Ascending aorta (tissue), 2 donors: ENCODE data around the gene NHSL1. TPM values are rescaled to one million over a fixed set of nuclear protein-coding genes. Genes with fewer than 3 reads are reported as not detected.

Experiments used
- DNase-seq, 2 donors: peaks; one replicate each; pipeline ENCODE4 v3.0.0-alpha.2; 2019; ENCODE audit warnings: low spot score in 2 of 2
- H3K27ac ChIP-seq, 2 donors: fragments of 200-600 bp; sonication (generic); one replicate each; pipeline ENCODE4 v1.5.1; 2016 to 2017; ENCODE audit warnings: mild to moderate bottlenecking in 1 of 2
- H3K27me3 ChIP-seq: fragments of 200-600 bp; sonication (generic); one replicate; pipeline ENCODE4 v1.5.1; 2017
- H3K36me3 ChIP-seq, 2 donors: fragments of 200-600 bp; sonication (generic); one replicate each; pipeline ENCODE4 v1.5.1; 2016
- H3K4me1 ChIP-seq, 2 donors: fragments of 200-600 bp; sonication (generic); one replicate each; pipeline ENCODE4 v1.5.1; 2016 to 2017; ENCODE audit warnings: mild to moderate bottlenecking in 1 of 2
- H3K4me3 ChIP-seq, 2 donors: fragments of 200-600 bp; sonication (generic); one replicate each; pipeline ENCODE4 v1.5.1; 2016 to 2017; ENCODE audit warnings: mild to moderate bottlenecking in 1 of 2
- H3K9me3 ChIP-seq, 2 donors: fragments of 200-600 bp; sonication (generic); one replicate each; pipeline ENCODE4 v1.5.1; 2016
- intact Hi-C: fragments of 100-400 bp; cut with DNase I; formaldehyde crosslinking; loops from one replicate; pipeline ENCODE4 v1.15.1; 2023
- total RNA-seq: library from RNA; depleted of rRNA; stranded (reverse); fragments of >200 nt; gene quantifications from one replicate; pipeline ENCODE4 v1.1.0, GENCODE V29; 2016
- TF ChIP-seq, protein P1 (sequence below), 3 experiments: fragments of 200-600 bp in 2 of 3; fragments of 450-650 bp in 1 of 3; sonication (generic) in 2 of 3; IDR thresholded peaks; one replicate each; pipeline ENCODE4 v1.5.1; 2016 to 2019; ENCODE audit warnings: antibody characterized with exemption in 3 of 3, mild to moderate bottlenecking in 1 of 3, moderate library complexity in 1 of 3

Gene NHSL1
- total RNA-seq, 1 donor from 2014 or later: 10.4 TPM

DNA sequence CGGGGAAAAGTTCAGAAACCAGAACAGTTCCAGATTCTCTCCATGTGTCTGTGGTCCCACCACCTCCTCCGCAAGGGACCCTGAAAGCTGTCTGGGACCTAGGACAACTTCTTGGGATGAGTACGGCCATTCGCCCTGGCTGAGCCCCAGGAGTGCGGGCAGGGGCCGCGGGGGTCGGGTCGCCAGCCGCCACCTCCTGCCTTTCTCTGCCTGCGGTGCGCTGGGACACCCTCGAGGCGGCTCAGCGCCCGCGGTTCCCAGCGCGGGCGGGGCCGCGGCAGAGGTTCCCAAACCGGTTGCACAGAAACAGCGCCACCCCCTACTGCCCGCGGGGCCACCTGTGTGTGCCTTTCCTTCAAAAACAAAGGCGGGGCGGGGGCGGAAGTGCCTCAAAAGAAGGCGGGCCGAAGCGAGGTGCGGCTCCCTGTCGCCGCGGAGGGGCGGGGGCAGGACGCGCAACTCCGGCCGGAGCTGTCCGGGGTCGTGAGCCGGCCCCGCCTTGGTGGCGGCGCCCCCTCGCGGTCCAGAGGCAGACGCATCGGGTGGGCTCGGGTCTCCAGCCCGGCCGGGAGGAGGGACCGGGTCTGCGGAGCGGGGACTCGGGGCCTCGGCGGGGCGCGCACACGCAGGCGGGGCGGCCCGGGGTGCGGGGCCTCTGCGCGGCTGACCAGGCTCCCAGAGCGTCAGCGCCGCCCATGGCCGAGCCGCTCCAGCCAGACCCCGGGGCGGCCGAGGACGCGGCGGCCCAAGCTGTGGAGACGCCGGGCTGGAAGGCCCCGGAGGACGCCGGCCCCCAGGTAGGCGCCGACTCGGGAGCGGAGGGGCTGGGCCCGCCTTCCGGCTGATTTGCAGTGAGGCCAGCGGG is 95.3 kb downstream of the NHSL1 start, which contains the start of gene HEBP2:
Gene HEBP2 (plus strand): TSS at position 423 of the 865 bp plus-strand sequence. CDS start 273 bp downstream, at position 696.
- Histone ChIP-seq H3K4me1 (peaks cover 0 to 5% of the 10 kb centered on the region in 2 donors), H3K36me3 (peaks cover 25 to 31% of the 10 kb centered on the region in 2 donors), H3K9me3 (no peaks in the 10 kb centered on the region), H3K27ac (peak within 1 kb of the TSS; percentile 91 to 95), H3K27me3 (no peaks in the 10 kb centered on the region), H3K4me3 (peak within 1 kb of the TSS; percentile 68 to 93)
- intact Hi-C loops: loop anchor here (5.0 to 10.0 kb wide), 3 partner anchors 297 to 539 kb away; partner anchors contain the start of genes CCDC28A, PERP and TNFAIP3
- DNase-seq: peak; percentile 78 to 96
- TF ChIP-seq, protein P1, sequence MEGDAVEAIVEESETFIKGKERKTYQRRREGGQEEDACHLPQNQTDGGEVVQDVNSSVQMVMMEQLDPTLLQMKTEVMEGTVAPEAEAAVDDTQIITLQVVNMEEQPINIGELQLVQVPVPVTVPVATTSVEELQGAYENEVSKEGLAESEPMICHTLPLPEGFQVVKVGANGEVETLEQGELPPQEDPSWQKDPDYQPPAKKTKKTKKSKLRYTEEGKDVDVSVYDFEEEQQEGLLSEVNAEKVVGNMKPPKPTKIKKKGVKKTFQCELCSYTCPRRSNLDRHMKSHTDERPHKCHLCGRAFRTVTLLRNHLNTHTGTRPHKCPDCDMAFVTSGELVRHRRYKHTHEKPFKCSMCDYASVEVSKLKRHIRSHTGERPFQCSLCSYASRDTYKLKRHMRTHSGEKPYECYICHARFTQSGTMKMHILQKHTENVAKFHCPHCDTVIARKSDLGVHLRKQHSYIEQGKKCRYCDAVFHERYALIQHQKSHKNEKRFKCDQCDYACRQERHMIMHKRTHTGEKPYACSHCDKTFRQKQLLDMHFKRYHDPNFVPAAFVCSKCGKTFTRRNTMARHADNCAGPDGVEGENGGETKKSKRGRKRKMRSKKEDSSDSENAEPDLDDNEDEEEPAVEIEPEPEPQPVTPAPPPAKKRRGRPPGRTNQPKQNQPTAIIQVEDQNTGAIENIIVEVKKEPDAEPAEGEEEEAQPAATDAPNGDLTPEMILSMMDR (IDR thresholded peaks at IDR 0.05): peak; percentile 40 to 49 (median 47)

DNA sequence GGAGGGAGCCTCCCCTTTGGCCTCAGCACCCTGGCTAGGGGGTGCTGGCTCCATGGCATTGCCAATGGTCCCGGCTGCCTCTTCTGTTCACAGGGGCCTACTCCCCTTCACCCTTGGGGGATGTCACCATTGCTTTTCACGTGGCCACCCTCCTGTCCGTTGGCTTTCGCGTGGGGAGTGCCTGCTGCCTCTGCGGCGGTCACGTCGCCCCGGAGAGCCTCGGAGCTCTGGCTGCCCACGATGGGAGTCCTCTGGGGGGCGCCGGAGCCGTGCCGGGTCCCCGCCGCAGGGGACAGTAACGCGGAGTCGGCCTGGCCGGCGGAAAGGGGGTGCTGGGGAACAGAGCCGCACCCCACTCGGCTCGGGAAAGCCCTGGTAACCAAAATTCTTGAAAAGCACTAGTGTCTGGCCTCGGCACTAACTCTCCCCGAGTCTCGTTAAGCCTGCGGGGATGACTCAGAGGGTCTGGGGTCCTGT is 95.9 kb downstream of the NHSL1 start:
- no peak for DNase-seq
- Histone ChIP-seq H3K4me3 (peak overlapping the region; percentile 68 to 93), H3K36me3 (peaks cover 20 to 24% of the 10 kb centered on the region in 2 donors), H3K27ac (peak overlapping the region; percentile 91 to 95), H3K4me1 (peaks cover 0 to 5% of the 10 kb centered on the region in 2 donors), H3K27me3 (no peaks in the 10 kb centered on the region), H3K9me3 (no peaks in the 10 kb centered on the region)
- TF ChIP-seq, protein P1 (IDR thresholded peaks at IDR 0.05): peak in 2 of 3 experiments; percentile 20 to 34
- intact Hi-C loops: loop anchor here (5.0 to 10.0 kb wide), 3 partner anchors 296 to 539 kb away; partner anchors contain the start of genes CCDC28A, PERP and TNFAIP3

DNA sequence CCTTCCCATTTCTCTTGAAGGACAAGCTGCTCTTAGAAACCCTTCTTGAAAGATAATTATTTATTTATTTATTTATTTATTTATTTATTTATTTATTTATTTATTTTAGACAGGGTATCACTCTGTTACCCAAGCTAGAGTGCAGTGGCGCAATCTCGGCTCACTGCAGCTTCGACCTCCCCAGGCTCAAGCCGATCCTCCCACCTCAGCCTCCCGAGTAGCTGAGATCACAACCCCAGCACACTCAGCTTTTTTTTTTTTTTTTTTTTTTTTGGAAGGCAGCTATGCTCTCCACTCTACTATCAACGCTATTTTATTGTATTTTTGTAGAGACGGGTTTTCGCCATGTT is 96.5 kb downstream of the NHSL1 start:
- intact Hi-C loops: loop anchor here (5.0 to 10.0 kb wide), 3 partner anchors 296 to 538 kb away; partner anchors contain the start of genes CCDC28A, PERP and TNFAIP3
- H3K4me3 ChIP-seq: peak overlapping the region in 1 of 2 donors; percentile 68
- no peaks in the 10 kb centered on the region for H3K27me3 ChIP-seq
- H3K4me1 ChIP-seq: peaks cover 0 to 5% of the 10 kb centered on the region in 2 donors
- H3K9me3 ChIP-seq: no peaks in the 10 kb centered on the region
- H3K27ac ChIP-seq: peak overlapping the region in 1 of 2 donors; percentile 95
- H3K36me3 ChIP-seq: peaks cover 14 to 19% of the 10 kb centered on the region in 2 donors
- no peak for DNase-seq
- TF ChIP-seq, protein P1 (IDR thresholded peaks at IDR 0.05): no peak

DNA sequence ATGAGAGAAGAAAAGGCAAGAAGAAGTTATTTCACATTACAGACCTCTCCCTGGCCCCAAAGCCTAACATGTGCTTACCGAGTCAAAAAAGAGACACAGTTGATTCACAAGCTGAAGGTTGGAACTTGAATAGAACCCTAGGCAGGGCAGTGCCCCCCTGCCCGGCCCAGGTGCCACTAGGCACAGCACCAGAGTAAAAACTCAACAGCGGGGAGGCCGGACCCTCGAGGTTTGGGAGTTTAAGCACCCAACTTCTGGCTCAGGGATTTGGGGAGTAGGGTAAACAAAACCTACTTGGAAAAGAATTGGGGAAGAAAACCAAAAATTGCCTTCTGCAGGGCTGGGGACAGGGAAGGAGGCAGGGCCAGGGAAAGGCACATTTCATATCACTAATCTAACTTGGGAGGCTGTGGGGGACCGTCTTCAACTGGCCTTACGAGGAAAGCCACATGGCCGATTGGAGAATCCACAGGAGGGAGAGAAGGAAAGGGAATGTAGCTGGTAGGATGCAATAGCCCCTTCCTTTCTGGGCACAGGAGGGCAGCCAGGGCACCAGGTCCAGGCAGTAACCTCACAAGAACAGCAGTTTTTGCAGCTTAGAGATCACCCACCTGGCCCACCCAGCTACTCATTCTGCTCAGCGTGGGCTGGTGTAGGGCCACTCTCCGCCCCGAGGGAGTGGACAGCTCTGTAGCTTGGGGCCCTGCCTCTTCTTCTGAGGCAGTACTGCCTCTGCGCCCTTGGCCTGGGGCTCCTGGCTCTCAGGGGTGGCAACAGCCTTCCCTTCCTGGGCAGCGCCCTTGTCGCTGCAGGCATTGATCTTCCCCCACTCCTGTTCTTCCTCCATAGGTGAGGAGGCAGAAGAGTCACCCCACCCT is 97.1 kb downstream of the NHSL1 start:
- H3K9me3 ChIP-seq: no peaks in the 10 kb centered on the region
- DNase-seq: no peak
- no peak overlapping the region for H3K4me3 ChIP-seq
- peaks cover 0 to 5% of the 10 kb centered on the region in 2 donors for H3K4me1 ChIP-seq
- intact Hi-C loops: loop anchor here (5.0 to 10.0 kb wide), 3 partner anchors 295 to 537 kb away; partner anchors contain the start of genes CCDC28A, PERP and TNFAIP3
- H3K36me3 ChIP-seq: peaks cover 8 to 14% of the 10 kb centered on the region in 2 donors
- TF ChIP-seq, protein P1 (IDR thresholded peaks at IDR 0.05): no peak
- H3K27ac ChIP-seq: no peak overlapping the region
- H3K27me3 ChIP-seq: no peaks in the 10 kb centered on the region

DNA sequence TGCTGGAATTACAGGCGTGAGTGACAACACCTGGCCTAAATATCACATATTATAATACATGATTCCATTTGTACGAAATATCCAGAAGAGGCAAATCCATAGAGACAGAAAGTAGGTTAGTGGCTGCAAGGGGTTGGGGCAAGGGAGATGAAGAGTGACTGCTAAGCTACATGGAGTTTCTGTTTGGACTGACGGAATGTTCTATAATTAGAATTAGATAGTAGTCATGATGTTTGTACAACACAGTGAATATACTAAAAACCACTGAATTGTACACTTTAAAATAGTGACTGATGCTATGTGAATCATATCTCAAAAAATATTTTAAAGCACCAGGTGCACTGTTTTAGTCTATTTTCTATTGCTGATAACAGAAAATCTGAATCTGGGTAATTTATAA is 99.0 kb downstream of the NHSL1 start:
- Histone ChIP-seq H3K27ac (no peak overlapping the region), H3K4me3 (no peak overlapping the region), H3K9me3 (no peaks in the 10 kb centered on the region), H3K36me3 (no peaks in the 10 kb centered on the region), H3K27me3 (no peaks in the 10 kb centered on the region), H3K4me1 (peaks cover 0 to 5% of the 10 kb centered on the region in 2 donors)
- TF ChIP-seq, protein P1 (IDR thresholded peaks at IDR 0.05): no peak
- intact Hi-C loops: loop anchor here (5.0 to 10.0 kb wide), 3 partner anchors 293 to 536 kb away; partner anchors contain the start of genes CCDC28A, PERP and TNFAIP3
- no peak for DNase-seq
